HepG2 (cell line): Measurements from ENCODE around the gene CUL9. TPM values are rescaled to one million over a fixed set of nuclear protein-coding genes. Genes with fewer than 3 reads are reported as not detected.

ENCODE experiments used
- ATAC-seq: fragments of 200-7000 bp; cut with Tn5 transposase; 3 replicates; pipeline ENCODE4 v1.9.1; 2020; ENCODE audit warnings: mild to moderate bottlenecking, moderate library complexity
- BruUV-seq: library from RNA; stranded (reverse); fragments of 400-500 nt; replicated peaks from 2 replicates; lab custom pipeline; 2021; lab: Mats Ljungman, UMichigan
- CTCF ChIA-PET: fragments of 300-600 bp; formaldehyde crosslinking; extraction: SDS; loops from one replicate; lab custom pipeline; 2021; ENCODE audit warnings: low total read pairs, inconsistent platforms, low intra/inter-chr PET ratio; lab: Yijun Ruan, JAX
- POLR2A ChIA-PET: fragments of 350-600 bp; sonication (Branson Sonifier 250); formaldehyde crosslinking; loops from one replicate; lab custom pipeline; 2020; ENCODE audit warnings: antibody characterized with exemption, inconsistent platforms; lab: Yijun Ruan, JAX
- DNase-seq: peaks from one replicate; pipeline ENCODE4 v3.0.0-alpha.2; 2015; ENCODE audit warnings: low spot score
- FAIRE-seq: peaks from 3 replicates; lab custom pipeline; 2011; peaks lifted over from hg19 to GRCh38; lab: Jason Lieb, UNC
- H2AFZ ChIP-seq: one replicate; pipeline ENCODE4 v1.6.1; 2011; ENCODE audit warnings: low read length, inconsistent platforms
- H3K27ac ChIP-seq: fragments of 300-600 bp; 3 replicates; pipeline ENCODE4 v1.8.0; 2011; ENCODE audit warnings: mixed run types, mild to moderate bottlenecking, mixed read lengths, low read length, inconsistent platforms; ENCODE audit not compliant: insufficient read depth; ENCODE audit errors: extremely low read length
- H3K27me3 ChIP-seq, 2 experiments: fragments of 200-600 bp in 1 of 2; 2 replicates in 1 of 2; 3 replicates in 1 of 2; pipeline versions ENCODE4 v1.6.0 to v1.8.0; 2011; ENCODE audit warnings: low read length in 2 of 2, mild to moderate bottlenecking in 2 of 2, moderate library complexity in 2 of 2, inconsistent platforms in 1 of 2; ENCODE audit not compliant: insufficient read depth in 2 of 2, control insufficient read depth in 1 of 2
- H3K36me3 ChIP-seq, 2 experiments: fragments of 200-600 bp in 1 of 2; replicated peaks in 1 of 2; 2 replicates in 1 of 2; 3 replicates in 1 of 2; pipeline versions ENCODE4 v1.5.1 to v1.8.0; 2011; ENCODE audit warnings: low read length in 2 of 2, inconsistent platforms in 1 of 2; ENCODE audit not compliant: insufficient read depth in 2 of 2, control insufficient read depth in 1 of 2
- H3K4me1 ChIP-seq: 2 replicates; pipeline ENCODE4 v1.5.1; 2012; ENCODE audit warnings: low read length, inconsistent platforms; ENCODE audit not compliant: insufficient read depth
- H3K4me2 ChIP-seq: 2 replicates; pipeline ENCODE4 v1.6.0; 2011; ENCODE audit warnings: low read depth, low read length, inconsistent platforms
- H3K4me3 ChIP-seq, 3 experiments: fragments of 200-600 bp in 1 of 3; sonication (generic), shearing (Covaris generic) in 1 of 3; replicated peaks in 1 of 3; 2 replicates each; pipeline ENCODE4 v1.5.1; 2011 to 2016; ENCODE audit warnings: low read length in 3 of 3, inconsistent platforms in 2 of 3, low read depth in 2 of 3, mild to moderate bottlenecking in 2 of 3, control low read depth in 1 of 3, mixed read lengths in 1 of 3; ENCODE audit not compliant: insufficient read depth in 1 of 3
- H3K79me2 ChIP-seq: one replicate; pipeline ENCODE4 v1.6.1; 2011; ENCODE audit warnings: low read length, inconsistent platforms; ENCODE audit not compliant: insufficient read depth
- H3K9ac ChIP-seq: 2 replicates; pipeline ENCODE4 v1.6.0; 2011; ENCODE audit warnings: mild to moderate bottlenecking, low read depth, low read length, inconsistent platforms; ENCODE audit not compliant: insufficient read depth
- H3K9me3 ChIP-seq: 2 replicates; pipeline ENCODE4 v1.5.1; 2012; ENCODE audit warnings: mild to moderate bottlenecking, low read length
- H4K20me1 ChIP-seq: 2 replicates; pipeline ENCODE4 v1.6.0; 2011; ENCODE audit warnings: inconsistent platforms, mild to moderate bottlenecking, low read length, moderate library complexity; ENCODE audit not compliant: insufficient read depth
- ATF1 ChIP-seq: IDR thresholded peaks from 2 replicates; pipeline ENCODE4 v1.6.1; 2016; ENCODE audit warnings: mild to moderate bottlenecking, control low read depth
- CBFB ChIP-seq: sonication (generic); formaldehyde crosslinking; IDR thresholded peaks from 2 replicates; pipeline ENCODE4 v1.4.0; 2020; ENCODE audit warnings: missing genetic modification reagents
- CEBPB ChIP-seq: IDR thresholded peaks from 2 replicates; pipeline ENCODE4 v1.6.1; 2011; ENCODE audit warnings: low read depth, low read length, improper control_type of control experiment, borderline replicate concordance
- IKZF4 ChIP-seq: sonication (generic); formaldehyde crosslinking; IDR thresholded peaks from 2 replicates; pipeline ENCODE4 v1.5.1; 2020; ENCODE audit warnings: borderline replicate concordance, mild to moderate bottlenecking, low read depth, missing genetic modification reagents; ENCODE audit errors: not compliant biosample characterization
- KLF16 ChIP-seq, 2 experiments: sonication (generic) in 1 of 2; formaldehyde crosslinking in 1 of 2; IDR thresholded peaks; 2 replicates each; pipeline versions ENCODE4 v1.6.1 to v1.8.0; 2016 to 2023; ENCODE audit warnings: missing genetic modification reagents in 2 of 2, missing compliant biosample characterization in 1 of 2
- RBAK ChIP-seq: sonication (generic); formaldehyde crosslinking; IDR thresholded peaks from 2 replicates; pipeline ENCODE4 v1.5.1; 2020; ENCODE audit warnings: mild to moderate bottlenecking, missing genetic modification reagents
- SRF ChIP-seq: IDR thresholded peaks from 2 replicates; pipeline ENCODE4 v1.6.1; 2011; ENCODE audit warnings: mild to moderate bottlenecking, low read depth, low read length, moderate library complexity
- ZBTB44 ChIP-seq: sonication (generic); formaldehyde crosslinking; IDR thresholded peaks from 2 replicates; pipeline ENCODE4 v1.4.0; 2020; ENCODE audit warnings: missing genetic modification reagents
- ZMAT3 ChIP-seq: sonication (generic); formaldehyde crosslinking; conservative IDR thresholded peaks from 2 replicates; pipeline ENCODE4 v1.7.0; 2021; ENCODE audit warnings: missing genetic modification reagents
- ZNF274 ChIP-seq: sonication (generic); formaldehyde crosslinking; IDR thresholded peaks from 2 replicates; pipeline ENCODE4 v1.5.1; 2020; ENCODE audit warnings: mild to moderate bottlenecking, missing genetic modification reagents
- ZNF329 ChIP-seq: sonication (generic); formaldehyde crosslinking; IDR thresholded peaks from 2 replicates; pipeline ENCODE4 v1.9.0; 2021; ENCODE audit warnings: low read depth, mild to moderate bottlenecking, missing genetic modification reagents
- ZNF512 ChIP-seq: sonication (generic); formaldehyde crosslinking; IDR thresholded peaks from 2 replicates; pipeline ENCODE4 v1.4.0; 2020; ENCODE audit warnings: mild to moderate bottlenecking, missing genetic modification reagents
- ZNF782 ChIP-seq: sonication (generic); formaldehyde crosslinking; IDR thresholded peaks from 2 replicates; pipeline ENCODE4 v1.4.0; 2020; ENCODE audit warnings: missing genetic modification reagents, mild to moderate bottlenecking, borderline replicate concordance
- ZNF878 ChIP-seq: sonication (generic); formaldehyde crosslinking; IDR thresholded peaks from 2 replicates; pipeline ENCODE4 v1.8.1; 2023; ENCODE audit warnings: mild to moderate bottlenecking, missing genetic modification reagents, moderate library complexity
- WGBS: methylation state at CpG from one replicate; pipeline ENCODE4 v1.1.6; 2017; ENCODE audit warnings: low lambda C conversion rate; 5-methylcytosine and 5-hydroxymethylcytosine counted together
- in situ Hi-C: cut with HindIII; loops from 2 replicates; pipeline ENCODE4 v1.10.0; 2017; ENCODE audit warnings: low pct_unique_long_range_greater_than_20kb; ENCODE audit not compliant: extremely low pct_ligation_motif_present
- intact Hi-C: fragments of 100-400 bp; cut with micrococcal nuclease; formaldehyde crosslinking; loops from one replicate; pipeline ENCODE4 v1.10.0; 2022; ENCODE audit not compliant: unreplicated experiment
- polyA plus RNA-seq, 8 experiments: library from polyadenylated mRNA; depleted of rRNA in 3 of 8; stranded (reverse) in 7 of 8; unstranded in 1 of 8; fragments of >200 nt; fragmentation: Illumina TruSeq in 4 of 8; extraction: Trizol in 4 of 8; gene quantifications; 2 replicates each; pipeline versions ENCODE4 v1.2.1 to v1.2.3, GENCODE V29; 2011 to 2016; ENCODE audit warnings: low read depth in 4 of 8, missing spikeins in 1 of 8, mixed read lengths in 1 of 8; ENCODE audit not compliant: insufficient read depth in 1 of 8
- total RNA-seq, 5 experiments: library from RNA; depleted of rRNA; stranded (reverse); fragments of >200 nt; fragmentation: Illumina TruSeq; extraction: Trizol; gene quantifications; 2 replicates each; pipeline ENCODE4 v1.2.3, GENCODE V29; 2016; ENCODE audit warnings: low read depth in 1 of 5

The CUL9 gene
- total and polyA plus RNA-seq, 2 of the 13 experiments (the other 11 are each of a cell fraction or from before 2014, with no cell fraction given) = 11.4 to 13.7 TPM

- in situ Hi-C loops = no loop called here
- CTCF ChIA-PET = no interaction called here
Measured at GRCh38 chr6:43175676-43176422, 6.1 kb upstream of the CUL9 start.

More at GRCh38 chr6:43175676-43176422, 6.1 kb upstream of the CUL9 start:
- WGBS = 97% methylated on average over 11 of the region's 11 CpGs
- BruUV-seq = no TSS peak
- Histone ChIP-seq H4K20me1 (peaks cover 32% of the 10 kb centered on the region), H3K27ac (no peak overlapping the region), H3K27me3 (no peaks in the 10 kb centered on the region; a peak in 1 of 5 replicates), H2AFZ (no peak overlapping the region), H3K36me3 (peaks cover 28 to 42% of the 10 kb centered on the region in 2 experiments), H3K4me1 (peaks cover 28% of the 10 kb centered on the region), H3K9me3 (no peaks in the 10 kb centered on the region), H3K9ac (no peak overlapping the region), H3K4me3 (no peak overlapping the region), H3K4me2 (no peak overlapping the region), H3K79me2 (peaks cover 36% of the 10 kb centered on the region)
- no peak for FAIRE-seq
- no peak for DNase-seq
- ATAC-seq = no peak
- intact Hi-C loops = no loop called here
- POLR2A ChIA-PET = interaction anchor here (1.2 to 1.9 kb wide), 4 partner anchors 49 to 454 kb away, joined by 3 to 12 read pairs (median 5); partner anchors contain the start of gene DNPH1
- TF ChIP-seq RBAK (CRISPR knock-in tag) = no peak
- no peak for TF ChIP-seq KLF16 (CRISPR knock-in tag; IDR thresholded peaks at IDR 0.05)
- TF ChIP-seq SRF = no peak
- TF ChIP-seq ATF1 (CRISPR knock-in tag) = no peak
- no peak for TF ChIP-seq CBFB
- no peak for TF ChIP-seq IKZF4 (CRISPR knock-in tag)
- TF ChIP-seq ZNF274 = no peak
- no peak for TF ChIP-seq ZMAT3 (CRISPR knock-in tag)
- no peak for TF ChIP-seq ZBTB44
- TF ChIP-seq ZNF512 (CRISPR knock-in tag) = no peak
- TF ChIP-seq ZNF329 (CRISPR knock-in tag) = no peak
- no peak for TF ChIP-seq ZNF878
- TF ChIP-seq CEBPB = no peak
- TF ChIP-seq ZNF782 (CRISPR knock-in tag) = no peak
